T-helper 1 cell (primary cell): ENCODE data around the gene UNKL.
A peak's percentile ranks its signal among the peaks of the same experiment; 100 is the strongest.
"Not testable (repeated sequence)": the region's sequence is repeated elsewhere in the genome, so short reads cannot be mapped to it uniquely, and the experiment has no call there.

Experiments
- DNase-seq, 5 donors: peaks; one replicate each; pipeline ENCODE4 v3.0.0-alpha.2; 2012 to 2020

The UNKL gene

DNA sequence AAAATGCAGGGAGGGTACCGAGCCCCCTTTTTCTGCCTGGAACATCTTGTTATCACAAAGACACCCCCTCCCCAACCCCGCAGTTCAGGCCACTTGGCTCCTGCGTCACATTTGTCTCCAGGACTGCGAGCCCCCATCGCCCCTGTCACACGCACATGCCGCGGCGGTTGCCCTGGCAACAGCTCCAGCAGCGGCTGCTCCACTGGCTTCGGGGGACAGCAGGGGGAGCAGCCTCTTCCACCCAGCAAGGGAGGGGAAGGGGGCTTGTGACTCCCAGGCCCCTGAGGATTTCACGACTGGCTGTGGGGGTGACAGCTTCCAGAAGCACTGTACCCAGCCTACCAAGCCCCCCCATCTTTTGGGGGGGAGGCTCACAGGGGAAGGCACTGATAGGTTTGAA lies 78.5 kb downstream of the UNKL start:
- DNase-seq, result no peak

GRCh38 chr16:1335211-1335971 lies 79.1 kb downstream of the UNKL start:
- DNase-seq, result no peak

DNA sequence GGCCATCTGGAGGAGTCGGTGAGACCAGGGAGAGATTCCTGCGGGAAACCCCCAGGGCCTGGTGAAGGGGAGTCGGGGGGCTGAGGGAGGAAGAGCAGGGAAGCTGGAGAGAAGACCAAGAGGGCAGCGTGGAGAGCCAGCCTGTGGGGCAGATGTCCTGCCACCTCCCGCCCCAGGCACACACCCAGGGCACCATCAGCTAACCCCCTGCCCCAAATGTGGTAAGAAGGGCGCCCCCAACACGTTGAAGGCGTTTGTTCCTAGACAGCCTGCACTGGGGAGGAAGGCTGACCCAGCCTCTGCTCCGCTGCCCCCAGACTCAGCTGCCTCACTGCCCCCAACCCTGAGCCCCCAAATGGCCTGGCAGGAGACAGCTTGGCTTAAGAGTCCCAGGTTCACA lies 79.8 kb downstream of the UNKL start:
- DNase-seq, result no peak

DNA sequence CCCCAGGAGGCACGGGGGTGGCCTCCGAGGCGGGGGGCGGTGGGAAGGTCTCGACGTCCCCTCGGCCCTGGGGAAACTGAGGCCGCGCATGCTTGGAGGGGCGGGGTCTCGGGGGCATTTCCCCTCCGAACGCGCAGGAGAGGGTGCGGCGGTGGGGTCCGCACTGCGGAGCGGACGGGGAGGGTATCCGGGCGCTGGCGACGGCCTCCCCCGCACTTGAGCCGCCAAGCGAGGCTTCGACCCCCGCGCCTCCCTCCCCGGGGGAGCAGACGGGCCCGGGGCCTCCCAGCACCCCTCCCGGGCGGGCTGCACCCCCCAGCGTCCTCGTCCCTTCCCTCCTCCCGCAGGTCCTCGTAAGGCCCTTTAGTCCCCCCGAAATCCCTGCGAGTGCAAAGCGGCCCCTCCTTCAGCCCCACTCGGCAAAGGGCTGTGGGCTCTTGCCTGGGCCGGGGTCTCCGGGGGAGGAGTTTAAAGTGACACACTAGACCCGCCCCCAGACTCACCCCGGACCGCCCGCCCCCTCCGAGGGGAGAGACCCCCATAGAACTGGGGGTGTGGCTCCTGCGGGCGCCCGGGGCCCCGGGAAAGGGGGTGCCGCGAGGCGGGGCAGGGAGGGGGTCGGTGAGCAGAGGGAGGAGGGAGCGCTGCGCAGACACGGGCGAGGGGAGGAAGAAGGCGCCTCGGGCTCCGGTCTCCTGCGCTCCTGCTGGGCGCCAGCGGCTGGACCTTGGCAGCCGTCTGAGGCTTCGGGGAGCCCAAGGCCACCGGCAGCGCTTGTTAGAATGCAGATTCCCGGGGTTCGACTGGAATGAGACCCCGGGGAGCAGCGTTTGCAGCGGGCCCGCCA lies 80.4 kb downstream of the UNKL start:
- DNase-seq, result no peak

DNA sequence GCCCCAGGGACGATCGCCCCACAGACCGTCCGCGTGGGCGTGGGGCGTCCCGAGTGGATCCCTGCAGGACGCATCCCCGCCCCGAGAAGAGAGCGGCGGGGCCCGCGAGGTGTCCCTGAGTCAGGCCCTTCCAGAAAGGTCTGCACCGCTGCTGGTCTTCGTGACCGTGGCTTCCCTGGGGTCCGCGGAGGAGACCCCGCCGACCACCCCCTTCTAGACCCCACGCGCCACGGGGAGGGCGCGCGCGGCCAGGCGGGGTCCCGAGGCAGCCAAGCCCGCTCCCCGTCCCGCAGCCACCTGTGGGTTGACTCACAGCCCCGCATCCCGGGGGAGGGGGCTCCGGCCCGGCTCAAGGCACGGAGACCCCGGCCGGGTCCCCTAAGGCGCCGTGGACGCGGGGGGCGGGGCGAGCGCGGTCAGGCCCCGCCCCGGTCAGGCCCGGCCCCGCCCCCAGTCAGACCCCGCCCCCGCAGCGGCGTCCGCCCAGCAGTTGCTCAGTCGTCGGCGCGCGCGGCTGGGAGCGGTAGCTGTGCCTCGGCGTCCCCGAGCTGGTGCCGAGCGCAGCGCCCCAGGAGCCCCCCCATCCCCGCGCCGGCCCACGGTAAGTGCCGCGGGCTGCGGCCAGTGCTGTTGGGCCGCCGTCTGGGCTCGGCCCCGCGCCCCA lies 81.2 kb downstream of the UNKL start, which contains the start of gene BAIAP3:
Gene BAIAP3 (plus strand): TSS at position 497 of the 664 bp plus-strand sequence. CDS start 4,905 bp downstream, outside the sequence.
- DNase-seq, result peak in 4 of 5 donors; percentile 26 to 59 (median 46)

- DNase-seq, result no peak
These were observed 81.8 kb downstream of the UNKL start for GRCh38 chr16:1332618-1333148.

DNA sequence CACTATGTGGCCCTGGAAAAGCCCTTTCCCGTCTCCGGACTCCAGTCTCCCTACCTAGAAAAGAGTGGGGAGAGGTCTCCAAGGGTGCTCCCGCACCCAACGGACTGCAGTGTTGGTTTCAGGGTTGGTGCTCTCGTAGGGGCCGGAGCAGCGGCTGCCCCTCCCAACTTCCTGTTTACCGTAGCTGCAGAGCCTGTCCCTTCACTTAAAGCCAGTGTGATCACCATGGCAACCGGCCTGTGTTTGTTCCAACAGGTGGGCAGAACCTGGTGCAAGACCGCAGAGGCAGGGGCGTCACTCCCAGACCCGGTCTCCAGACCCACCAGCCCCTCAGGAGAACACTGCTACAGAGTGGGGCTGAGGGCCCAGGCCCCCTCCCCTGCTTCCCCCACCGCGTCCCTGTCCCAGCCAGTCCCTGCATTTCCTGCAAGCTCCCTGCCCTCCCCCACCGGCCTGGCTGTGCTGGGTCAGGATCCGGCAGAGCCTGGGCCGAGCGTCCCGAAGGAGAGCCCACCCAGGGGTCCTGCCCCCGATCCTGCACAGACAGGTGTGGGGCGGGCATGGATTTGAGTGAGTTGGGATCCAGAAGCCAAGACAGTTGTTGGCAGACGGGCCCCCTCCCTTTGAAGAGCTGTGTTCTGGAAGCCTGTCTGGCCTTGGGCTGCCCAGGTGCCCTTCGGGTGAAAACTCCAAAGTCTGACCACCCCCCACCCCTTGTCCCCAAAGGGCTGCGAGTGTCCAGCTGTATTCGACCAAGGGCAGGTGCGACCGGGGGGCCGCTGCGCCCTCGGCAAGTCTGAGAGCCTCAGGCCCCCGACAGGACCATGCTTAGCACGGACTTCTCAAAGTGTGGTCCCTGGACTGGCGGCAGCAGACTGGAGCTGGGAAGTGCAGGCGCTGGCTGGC lies 82.5 kb downstream of the UNKL start:
- peak in 4 of 5 donors; percentile 33 to 55 (median 42) for DNase-seq

DNA sequence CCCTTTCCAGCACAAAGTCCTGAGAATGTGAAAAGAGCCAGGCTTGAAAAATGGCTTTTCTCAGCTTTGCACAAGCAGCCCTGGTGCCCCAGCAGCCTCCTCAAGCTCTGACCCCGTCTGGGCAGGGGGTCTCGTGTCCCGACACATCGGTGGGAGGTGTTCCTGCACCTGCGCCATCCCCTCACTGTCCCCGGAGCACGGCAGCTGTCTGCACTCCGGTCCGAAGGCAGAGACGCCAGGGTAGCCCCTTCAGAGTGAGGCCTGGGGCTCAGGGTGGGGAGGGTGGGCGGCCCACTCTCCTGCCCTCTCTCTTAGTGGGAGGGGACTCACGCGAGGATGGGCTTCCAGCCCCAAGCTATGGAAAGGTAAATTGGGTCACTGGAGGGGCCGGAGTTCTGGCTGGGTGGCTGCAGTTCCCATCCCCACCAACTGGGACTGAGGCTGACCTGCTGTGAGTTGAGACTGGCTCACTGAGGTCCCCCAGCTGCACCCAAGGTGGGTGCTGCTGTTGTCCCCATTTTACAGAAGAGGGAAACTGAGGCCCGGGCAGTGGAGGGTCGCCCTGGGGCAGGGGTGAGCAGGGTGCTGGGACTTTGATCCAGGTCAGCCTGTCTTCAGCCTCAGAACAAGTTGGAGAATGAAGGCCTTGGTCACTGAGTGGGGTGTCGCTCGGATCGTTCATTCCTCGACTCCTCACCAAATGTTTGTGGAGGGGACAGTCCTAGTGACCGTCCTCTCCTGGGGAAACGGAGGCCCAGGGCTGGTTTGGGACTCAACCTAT lies 83.4 kb downstream of the UNKL start:
- DNase-seq, result no peak

DNA sequence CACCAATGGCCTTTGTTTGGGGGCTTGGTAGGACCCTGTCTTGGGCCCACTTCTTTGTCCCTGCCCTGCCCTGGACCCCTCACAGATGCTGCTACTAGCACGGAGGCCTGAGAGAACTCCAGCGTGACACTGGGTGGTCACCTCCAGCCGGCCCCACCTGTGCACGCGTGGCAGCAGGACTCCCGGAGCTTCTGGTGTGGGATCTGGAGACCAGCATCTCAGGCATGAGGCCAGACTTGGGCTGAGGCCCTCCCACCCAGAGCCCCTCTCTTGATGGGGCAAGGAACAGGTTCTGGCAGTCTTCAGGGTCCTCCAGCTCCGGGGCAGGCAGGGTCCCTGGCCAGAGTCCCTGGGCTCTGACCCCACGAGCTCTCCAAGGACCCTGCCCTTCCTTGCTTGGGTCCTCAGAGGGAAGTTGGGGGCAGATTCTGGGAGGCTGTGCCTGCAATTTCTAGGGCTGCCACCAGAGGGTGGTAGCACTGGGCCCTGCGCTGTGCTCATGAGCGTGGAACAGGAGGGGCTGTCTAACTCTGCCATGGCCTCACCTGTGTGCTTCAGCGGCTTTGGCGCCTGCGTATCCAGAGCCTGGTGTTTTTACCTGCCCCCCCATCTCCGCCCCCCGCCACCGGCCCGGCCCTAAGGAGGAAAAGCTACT lies 84.1 kb downstream of the UNKL start:
- DNase-seq, result no peak

- not testable (repeated sequence) for DNase-seq
These were observed 85.5 kb downstream of the UNKL start for GRCh38 chr16:1328961-1329360.

DNA sequence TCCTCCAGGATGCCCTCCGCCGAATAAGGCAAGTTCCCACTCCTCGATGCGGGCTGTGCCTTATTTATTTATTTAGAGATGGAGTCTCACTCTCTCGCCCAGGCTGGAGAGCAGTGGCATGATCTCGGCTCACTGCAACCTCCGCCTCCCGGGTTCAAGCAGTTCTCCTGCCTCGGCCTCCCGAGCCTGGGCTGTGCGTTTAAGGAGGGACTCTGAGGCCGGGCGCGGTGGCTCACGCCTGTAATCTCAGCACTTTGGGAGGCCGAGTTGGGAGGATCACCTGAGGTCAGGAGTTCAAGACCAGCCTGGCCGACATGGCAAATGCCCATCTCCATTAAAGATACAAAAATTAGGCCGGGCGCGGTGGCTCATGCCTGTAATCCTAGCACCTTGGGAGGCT lies 86.4 kb downstream of the UNKL start:
- DNase-seq, result not testable (repeated sequence)

DNA sequence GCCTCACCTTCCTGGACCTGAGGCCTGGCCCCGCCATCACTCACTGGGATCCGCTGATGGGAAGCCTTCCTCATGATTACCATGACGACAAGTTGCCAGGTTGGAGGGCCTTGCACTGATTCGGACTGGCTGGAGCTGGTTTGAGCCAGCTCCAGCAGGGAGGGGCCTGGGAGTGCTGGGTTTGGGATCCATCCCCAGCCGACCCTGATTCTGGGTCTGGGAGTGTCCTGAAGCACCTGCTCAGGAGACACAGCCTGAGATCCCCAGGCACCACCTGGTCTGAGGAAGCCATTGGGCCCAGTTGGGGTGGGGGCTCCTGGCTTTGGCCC lies 86.9 kb downstream of the UNKL start:
- no peak for DNase-seq

DNA sequence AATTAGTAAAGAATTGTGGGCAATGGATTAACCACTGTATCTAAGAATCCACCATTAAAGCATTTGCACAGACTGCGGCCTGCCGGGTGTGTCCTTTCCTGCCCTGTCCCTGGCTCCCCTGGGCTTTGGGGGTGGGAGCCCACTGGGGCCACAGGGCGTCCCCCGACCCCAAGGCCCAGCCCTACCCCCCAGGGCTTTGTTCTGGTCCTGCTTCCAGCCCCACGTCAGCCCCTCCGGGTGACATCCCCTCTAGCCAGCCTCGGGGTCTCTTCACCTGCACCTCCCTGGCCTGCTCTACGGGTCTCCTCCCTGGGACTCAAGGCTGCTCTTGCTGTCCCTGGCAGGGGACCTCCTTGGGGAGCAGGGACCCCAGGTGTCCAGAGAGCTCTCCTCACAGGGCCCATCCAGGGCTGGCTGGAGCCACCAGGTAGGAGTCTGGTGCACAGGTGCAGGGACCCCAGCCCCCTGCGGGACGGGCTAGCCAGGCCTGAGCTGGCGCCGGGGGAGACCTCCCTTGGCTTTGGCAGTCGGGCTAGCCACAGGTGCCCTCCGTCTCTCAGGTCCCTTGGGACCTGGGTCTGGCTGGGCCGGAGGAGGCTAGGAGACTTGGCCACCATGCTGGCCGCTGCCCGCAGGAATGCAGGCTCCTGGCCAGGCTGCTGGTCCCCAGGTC lies 87.4 kb downstream of the UNKL start:
- no peak for DNase-seq

- DNase-seq, result no peak
These were observed 88.1 kb downstream of the UNKL start for GRCh38 chr16:1326391-1326790.

DNA sequence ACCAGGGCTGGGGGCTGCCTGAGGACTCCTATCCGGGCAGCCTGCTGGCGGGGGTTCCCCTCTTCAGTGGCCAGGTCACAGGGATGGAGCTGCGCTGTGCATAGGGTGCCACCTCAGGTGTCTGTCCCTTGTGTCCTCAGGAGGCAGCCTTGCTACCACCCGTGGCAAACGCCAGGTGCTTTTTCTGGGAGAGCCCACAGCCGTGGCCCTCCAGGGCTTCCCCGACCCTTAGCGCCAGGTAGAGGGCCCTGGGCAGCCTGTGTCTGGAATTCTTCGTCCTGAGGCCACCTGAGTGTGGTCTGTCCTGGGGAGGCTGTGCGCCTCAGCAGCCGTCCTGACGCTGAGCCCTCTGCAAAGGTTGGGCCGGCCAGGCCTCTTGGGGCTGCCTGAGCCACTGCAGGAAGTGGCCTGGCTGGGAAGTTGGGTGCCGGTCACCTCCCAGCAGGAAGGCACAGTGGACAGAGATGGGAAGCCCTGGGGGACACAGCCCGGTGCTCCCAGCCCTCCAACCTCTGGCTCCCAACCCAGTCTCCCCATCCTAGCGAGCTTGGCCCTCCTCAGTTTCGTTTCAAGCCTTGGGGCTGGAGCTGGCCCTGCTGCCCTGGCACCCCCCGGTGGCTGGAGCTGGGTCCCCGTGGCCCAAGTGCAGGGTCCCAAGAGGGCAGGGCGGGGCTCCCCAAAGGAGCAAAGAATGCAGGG lies 88.7 kb downstream of the UNKL start:
- DNase-seq, result no peak

- no peak for DNase-seq
These were observed 89.2 kb downstream of the UNKL start for GRCh38 chr16:1325261-1325660.

DNA sequence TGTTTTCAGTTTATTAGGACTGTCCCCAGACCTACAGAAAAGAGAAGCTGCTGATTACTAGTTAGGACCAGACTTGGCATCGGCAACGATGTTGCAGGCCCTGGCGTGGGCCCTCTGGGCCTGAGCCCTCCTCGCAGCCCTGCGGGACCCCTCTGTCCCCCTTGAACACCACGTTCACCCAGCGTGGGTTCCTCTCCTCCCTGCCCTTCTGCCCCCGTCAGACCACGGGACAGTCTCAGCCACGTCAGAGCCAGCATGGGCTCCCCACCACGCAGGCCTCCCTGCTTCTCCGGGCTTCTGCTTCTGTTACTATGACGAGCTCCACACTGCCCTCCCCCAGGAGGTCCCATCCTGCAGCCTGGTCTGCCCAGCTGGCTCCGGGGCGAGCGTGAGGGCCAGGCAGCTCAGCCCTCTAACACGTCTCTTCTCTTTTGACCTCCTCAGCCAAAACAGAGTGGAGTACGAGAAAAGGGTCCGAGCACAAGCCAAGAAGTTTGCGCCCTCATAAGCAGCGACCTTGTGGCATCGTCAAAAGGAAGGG lies 90.1 kb downstream of the UNKL start:
- no peak for DNase-seq

- DNase-seq, result no peak
These were observed 90.9 kb downstream of the UNKL start for GRCh38 chr16:1323296-1324239.
